Mammary epithelial cell (primary cell): Measurements from ENCODE around the gene PRAMEF6.
"Not testable (repeated sequence)": the region's sequence is repeated elsewhere in the genome, so short reads cannot be mapped to it uniquely, and the experiment has no call there.

Experiments
- CTCF ChIP-seq, 2 donors: IDR thresholded peaks in 1 of 2; conservative IDR thresholded peaks in 1 of 2; 2 replicates each; pipeline ENCODE4 v1.5.1; 2011 to 2012; ENCODE audit warnings: inconsistent platforms in 2 of 2, low read length in 2 of 2, mild to moderate bottlenecking in 2 of 2, control low read depth in 1 of 2, low read depth in 1 of 2; ENCODE audit not compliant: insufficient read depth in 1 of 2; ENCODE audit errors: extremely low read depth in 1 of 2
- EZH2 ChIP-seq: IDR thresholded peaks from 2 replicates; pipeline ENCODE4 v1.6.1; 2012; ENCODE audit warnings: low read length, inconsistent platforms, borderline replicate concordance

- not testable (repeated sequence) for TF ChIP-seq EZH2; CTCF (conservative IDR thresholded peaks at IDR 0.05 in 1 of 2, IDR thresholded peaks at IDR 0.05 in 1 of 2; ENCODE audit: extremely low read depth in 1 of 2, insufficient read depth in 1 of 2, low read depth in 1 of 2, low read length in 2 of 2)
Observed at GRCh38 chr1:12916310-12916709, 31.1 kb downstream of the PRAMEF6 start, which contains the start of gene PRAMEF7.
